Right lobe of liver (tissue), 4 donors: Measurements from ENCODE around the gene PADI2.

Source experiments
- CTCF ChIP-seq, 4 donors: fragments of 200-600 bp in 3 of 4; fragments of 450-650 bp in 1 of 4; IDR thresholded peaks; one replicate each; pipeline versions ENCODE4 v1.5.1 to v1.8.0; 2016 to 2022; ENCODE audit warnings: antibody characterized with exemption in 4 of 4, mild to moderate bottlenecking in 2 of 4
- POLR2A ChIP-seq: fragments of 450-650 bp; IDR thresholded peaks from one replicate; pipeline ENCODE4 v1.6.1; 2017; ENCODE audit warnings: antibody characterized with exemption, mild to moderate bottlenecking
- donor health status: DM: no; HTN: no; CAD: no.
- donor health status: DM: no; HTN: no; CAD: no.
- donor health status: DM: no; HTN: yes; CAD: no.

- TF ChIP-seq CTCF (IDR thresholded peaks at IDR 0.05) (no peak), POLR2A (no peak)
These were observed 79.7 kb downstream of the PADI2 start for GRCh38 chr1:17039522-17039921.
